CD4-positive, alpha-beta T cell treated with Interferon gamma for 1 hour (primary cell): ENCODE data around the gene ZSWIM6.
A peak's percentile ranks its signal among the peaks of the same experiment; 100 is the strongest.

Experiments used
- DNase-seq: peaks from one replicate; pipeline ENCODE4 v3.0.0-alpha.2; 2020

The ZSWIM6 gene

GRCh38 chr5:61307611-61308010 lies 24.4 kb upstream of the ZSWIM6 start:
- no peak for DNase-seq

- no peak for DNase-seq
Measured at GRCh38 chr5:61308712-61309111, 23.3 kb upstream of the ZSWIM6 start.

GRCh38 chr5:61309115-61309514 lies 22.9 kb upstream of the ZSWIM6 start:
- no peak for DNase-seq

- no peak for DNase-seq
Measured at GRCh38 chr5:61311056-61311610, 20.9 kb upstream of the ZSWIM6 start.

- no peak for DNase-seq
Measured at GRCh38 chr5:61311836-61312808, 19.9 kb upstream of the ZSWIM6 start.

GRCh38 chr5:61313960-61314681 lies 17.9 kb upstream of the ZSWIM6 start:
- DNase-seq: no peak

- no peak for DNase-seq
Measured at GRCh38 chr5:61318376-61318775, 13.7 kb upstream of the ZSWIM6 start.

- DNase-seq: peak; percentile 39
Measured at GRCh38 chr5:61319388-61320146, 12.5 kb upstream of the ZSWIM6 start.

GRCh38 chr5:61320860-61321259 lies 11.2 kb upstream of the ZSWIM6 start:
- no peak for DNase-seq

GRCh38 chr5:61321669-61322068 lies 10.4 kb upstream of the ZSWIM6 start:
- DNase-seq: no peak

GRCh38 chr5:61322738-61323725 lies 9.0 kb upstream of the ZSWIM6 start:
- DNase-seq: no peak

GRCh38 chr5:61327760-61328753 lies 4.0 kb upstream of the ZSWIM6 start:
- peak; percentile 17 for DNase-seq

GRCh38 chr5:61328791-61329549 lies 3.1 kb upstream of the ZSWIM6 start:
- no peak for DNase-seq

- no peak for DNase-seq
Measured at GRCh38 chr5:61329550-61330128, 2.4 kb upstream of the ZSWIM6 start.

GRCh38 chr5:61330341-61330844 lies 1.7 kb upstream of the ZSWIM6 start:
- DNase-seq: no peak

- DNase-seq: peak; percentile 79
Measured at GRCh38 chr5:61330845-61331406, 1.1 kb upstream of the ZSWIM6 start.

- peak; percentile 19 for DNase-seq
Measured at GRCh38 chr5:61332358-61332749, 296 bp downstream of the ZSWIM6 start.

GRCh38 chr5:61332851-61333320 lies 828 bp downstream of the ZSWIM6 start:
- DNase-seq: peak; percentile 32
